ENCODE measurements around the gene CHTF8. TPM values are rescaled to one million over a fixed set of nuclear protein-coding genes. Genes with fewer than 3 reads are reported as not detected.

CHTF8 gene
- total RNA-seq, 1 experiment from 2014 or later, result 161 TPM

DNA sequence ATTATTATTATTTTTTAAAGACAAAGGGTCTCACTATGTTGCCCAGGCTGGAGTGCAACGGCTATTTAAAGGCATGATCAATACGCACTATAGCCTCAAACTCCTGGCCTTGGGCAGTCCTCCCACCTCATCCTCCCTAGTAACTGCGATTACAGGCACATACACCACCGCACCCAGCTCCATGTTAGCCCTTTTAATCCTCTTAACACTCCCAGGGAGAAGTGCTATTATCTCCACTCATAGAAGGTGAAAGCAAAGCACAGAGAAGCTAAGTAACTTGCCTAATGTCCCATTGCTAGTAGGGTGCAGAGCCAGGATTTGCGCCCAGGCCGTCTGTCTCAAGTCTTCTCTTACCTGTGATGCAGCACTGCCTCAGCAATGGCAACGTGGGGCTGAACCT lies 22.0 kb downstream of the CHTF8 start:
- Histone ChIP-seq H3K4me3 (no peak overlapping the region), H3K4me2 (no peak overlapping the region), H3K9me2 (ENCODE audit: insufficient read depth) (no peaks in the 10 kb centered on the region), H3F3A (ENCODE audit: insufficient read depth, low read depth) (peaks cover 20% of the 10 kb centered on the region; the same call in 1 of the 2 replicates), H2AFZ (no peak overlapping the region), H3K36me3 (ENCODE audit: low read depth) (no peaks in the 10 kb centered on the region), H3K79me2 (ENCODE audit: low read depth) (peaks cover 12% of the 10 kb centered on the region), H3K4me1 (replicated peaks; ENCODE audit: insufficient read depth) (peaks cover 14% of the 10 kb centered on the region; the same call in 1 of the 2 replicates), H3K27me3 (ENCODE audit: insufficient read depth, low read depth) (no peaks in the 10 kb centered on the region), H4K20me1 (ENCODE audit: insufficient read depth) (no peaks in the 10 kb centered on the region), H3K27ac (no peak overlapping the region), H3K9me3 (ENCODE audit: insufficient read depth, low read depth) (no peaks in the 10 kb centered on the region)
- BruUV-seq (replicated peaks), result no TSS peak
- TF ChIP-seq EZH2 (IDR thresholded peaks at IDR 0.05; ENCODE audit: low read depth) (no peak), CTCF (conservative IDR thresholded peaks at IDR 0.05) (no peak)
- DNase-seq, result no peak
- ChIA-PET POLR2A (ENCODE audit: unreplicated experiment) (no interaction called here), CTCF (interaction anchor here (0.6 to 0.7 kb wide), 2 partner anchors 59 to 192 kb away, joined by 3 read pairs; no protein-coding TSS in a partner anchor)
- intact Hi-C loops (cut with micrococcal nuclease; ENCODE audit: unreplicated experiment), result no loop called here

GRCh38 chr16:69109486-69110270 lies 22.7 kb downstream of the CHTF8 start:
- no peak for DNase-seq
- H4K20me1 ChIP-seq (ENCODE audit: insufficient read depth), result no peaks in the 10 kb centered on the region
- BruUV-seq (replicated peaks), result no TSS peak
- H3K79me2 ChIP-seq (ENCODE audit: low read depth), result peaks cover 12% of the 10 kb centered on the region
- no peaks in the 10 kb centered on the region for H3K36me3 ChIP-seq (ENCODE audit: low read depth)
- no peaks in the 10 kb centered on the region for H3K9me2 ChIP-seq (ENCODE audit: insufficient read depth)
- TF ChIP-seq CTCF (conservative IDR thresholded peaks at IDR 0.05), result no peak
- no peak for TF ChIP-seq EZH2 (IDR thresholded peaks at IDR 0.05; ENCODE audit: low read depth)
- H3K4me2 ChIP-seq, result no peak overlapping the region
- H3F3A ChIP-seq (ENCODE audit: insufficient read depth, low read depth), result peaks cover 25% of the 10 kb centered on the region; the same call in 1 of the 2 replicates
- H3K4me3 ChIP-seq, result no peak overlapping the region
- no peaks in the 10 kb centered on the region for H3K27me3 ChIP-seq (ENCODE audit: insufficient read depth, low read depth)
- ChIA-PET CTCF (interaction anchor here (0.7 kb wide), 1 partner anchor 193 kb away, joined by 3 read pairs; no protein-coding TSS in a partner anchor), POLR2A (ENCODE audit: unreplicated experiment) (no interaction called here)
- H3K4me1 ChIP-seq (replicated peaks; ENCODE audit: insufficient read depth), result peaks cover 14% of the 10 kb centered on the region; the same call in 1 of the 2 replicates
- H2AFZ ChIP-seq, result no peak overlapping the region
- H3K9me3 ChIP-seq (ENCODE audit: insufficient read depth, low read depth), result no peaks in the 10 kb centered on the region
- intact Hi-C loops (cut with micrococcal nuclease; ENCODE audit: unreplicated experiment), result loop anchor here (5.0 kb wide), 1 partner anchor 117 kb away; no protein-coding TSS in a partner anchor
- H3K27ac ChIP-seq, result no peak overlapping the region

DNA sequence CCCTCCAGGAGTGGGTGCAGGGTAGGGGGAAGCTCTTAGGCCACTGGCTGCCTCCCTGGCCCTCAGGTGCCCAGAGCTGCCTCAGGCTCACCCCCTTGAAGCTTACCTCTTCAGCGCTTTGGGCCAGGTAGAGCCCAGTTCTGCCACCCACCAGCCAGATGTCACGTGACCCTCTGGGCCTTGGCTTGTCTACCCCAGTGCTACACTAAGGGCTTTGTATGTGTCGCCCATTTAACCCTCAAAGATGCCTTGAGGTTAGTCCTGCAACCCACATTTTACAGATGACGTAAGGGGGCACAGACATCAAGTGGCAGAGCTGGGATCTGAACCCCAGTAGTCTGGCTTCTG lies 23.5 kb downstream of the CHTF8 start:
- H3K27me3 ChIP-seq (ENCODE audit: insufficient read depth, low read depth), result no peaks in the 10 kb centered on the region
- BruUV-seq (replicated peaks), result TSS peak; percentile 22
- DNase-seq, result no peak
- H3K9me3 ChIP-seq (ENCODE audit: insufficient read depth, low read depth), result no peaks in the 10 kb centered on the region
- ChIA-PET CTCF (no interaction called here), POLR2A (ENCODE audit: unreplicated experiment) (no interaction called here)
- peaks cover 14% of the 10 kb centered on the region; the same call in 1 of the 2 replicates for H3K4me1 ChIP-seq (replicated peaks; ENCODE audit: insufficient read depth)
- TF ChIP-seq CTCF (conservative IDR thresholded peaks at IDR 0.05) (no peak), EZH2 (IDR thresholded peaks at IDR 0.05; ENCODE audit: low read depth) (no peak)
- intact Hi-C loops (cut with micrococcal nuclease; ENCODE audit: unreplicated experiment), result loop anchor here (5.0 kb wide), 1 partner anchor 117 kb away; no protein-coding TSS in a partner anchor
- no peaks in the 10 kb centered on the region for H4K20me1 ChIP-seq (ENCODE audit: insufficient read depth)
- no peaks in the 10 kb centered on the region for H3K36me3 ChIP-seq (ENCODE audit: low read depth)
- no peak overlapping the region for H3K4me3 ChIP-seq
- no peaks in the 10 kb centered on the region for H3K9me2 ChIP-seq (ENCODE audit: insufficient read depth)
- no peak overlapping the region for H3K4me2 ChIP-seq
- H3F3A ChIP-seq (ENCODE audit: insufficient read depth, low read depth), result peaks cover 25% of the 10 kb centered on the region; the same call in 1 of the 2 replicates
- H3K79me2 ChIP-seq (ENCODE audit: low read depth), result peaks cover 12% of the 10 kb centered on the region
- H3K27ac ChIP-seq, result no peak overlapping the region
- H2AFZ ChIP-seq, result no peak overlapping the region

Data from PC-9 (cell line).